ENCODE data around the gene SIGLEC7. TPM values are rescaled to one million over a fixed set of nuclear protein-coding genes. Genes with fewer than 3 reads are reported as not detected.
"Not testable (repeated sequence)": the region's sequence is repeated elsewhere in the genome, so short reads cannot be mapped to it uniquely, and the experiment has no call there.

Gene SIGLEC7
- polyA plus RNA-seq, 1 of the 3 experiments (the other 2 are of a cell fraction): not detected

GRCh38 chr19:51141181-51141580, 920 bp upstream of the SIGLEC7 start:
- DNase-seq: no peak
- Histone ChIP-seq H3K79me2 (ENCODE audit: insufficient read depth) (no peaks in the 10 kb centered on the region), H3K9ac (no peak overlapping the region), H3F3A (replicated peaks; ENCODE audit: insufficient read depth) (no peaks in the 10 kb centered on the region), H2AFZ (ENCODE audit: low read depth) (no peak overlapping the region), H3K4me3 (ENCODE audit: low read depth in 2 of 2, low read length in 1 of 2) (no peak overlapping the region), H3K9me3 (no peaks in the 10 kb centered on the region), H3K4me2 (no peak overlapping the region), H3K27ac (ENCODE audit: low read depth in 2 of 2, low read length in 1 of 2) (no peak overlapping the region), H3K4me1 (ENCODE audit: control insufficient read depth in 1 of 2, insufficient read depth in 2 of 2, low read depth in 1 of 2, low read length in 1 of 2) (no peaks in the 10 kb centered on the region), H3K9me2 (no peaks in the 10 kb centered on the region), H4K20me1 (ENCODE audit: insufficient read depth) (no peaks in the 10 kb centered on the region), H3K27me3 (ENCODE audit: insufficient read depth) (peaks cover 65% of the 10 kb centered on the region), H3K36me3 (replicated peaks in 1 of 2; ENCODE audit: control insufficient read depth in 1 of 2, insufficient read depth in 2 of 2, low read length in 1 of 2) (no peaks in the 10 kb centered on the region)
- POLR2A ChIA-PET: no interaction called here
- TF ChIP-seq EZH2phosphoT487 (IDR thresholded peaks at IDR 0.05; ENCODE audit: borderline replicate concordance, low read depth) (no peak), ELF1 (IDR thresholded peaks at IDR 0.05) (no peak), PBX3 (IDR thresholded peaks at IDR 0.05) (no peak), TAF1 (IDR thresholded peaks at IDR 0.05; ENCODE audit: borderline replicate concordance, low read depth, low read length) (no peak), RAD21 (IDR thresholded peaks at IDR 0.05; ENCODE audit: low read length) (no peak), FOSL2 (IDR thresholded peaks at IDR 0.05; ENCODE audit: borderline replicate concordance, low read depth) (no peak), CTCF (IDR thresholded peaks at IDR 0.05) (no peak), REST (IDR thresholded peaks at IDR 0.05; ENCODE audit: low read depth, low read length) (no peak), EP300 (IDR thresholded peaks at IDR 0.05; ENCODE audit: borderline replicate concordance in 1 of 2, low read depth in 1 of 2, low read length in 1 of 2) (no peak), YY1 (IDR thresholded peaks at IDR 0.05; ENCODE audit: low read depth) (no peak), MAX (IDR thresholded peaks at IDR 0.05; ENCODE audit: low read depth) (no peak), TEAD4 (IDR thresholded peaks at IDR 0.05; ENCODE audit: borderline replicate concordance, insufficient read depth) (no peak)
- CTCF ChIA-PET: interaction anchor here (1.7 kb wide), 1 partner anchor 11 kb away, joined by 3 read pairs; no protein-coding TSS in a partner anchor
- WGBS (ENCODE audit: low lambda C conversion rate): 26% methylated on average over 6 of the region's 6 CpGs

GRCh38 chr19:51142809-51143475, 841 bp downstream of the SIGLEC7 start:
- H3K9me2 ChIP-seq; H3K4me3 ChIP-seq (ENCODE audit: low read depth in 2 of 2, low read length in 1 of 2); CTCF ChIA-PET; H3K79me2 ChIP-seq (ENCODE audit: insufficient read depth); H3K36me3 ChIP-seq (replicated peaks in 1 of 2; ENCODE audit: control insufficient read depth in 1 of 2, insufficient read depth in 2 of 2, low read length in 1 of 2); H3K4me2 ChIP-seq; H3K9ac ChIP-seq; H3K27ac ChIP-seq (ENCODE audit: low read depth in 2 of 2, low read length in 1 of 2); H2AFZ ChIP-seq (ENCODE audit: low read depth); H3K4me1 ChIP-seq (ENCODE audit: control insufficient read depth in 1 of 2, insufficient read depth in 2 of 2, low read depth in 1 of 2, low read length in 1 of 2); H3F3A ChIP-seq (replicated peaks; ENCODE audit: insufficient read depth); DNase-seq; H3K9me3 ChIP-seq; POLR2A ChIA-PET; H4K20me1 ChIP-seq (ENCODE audit: insufficient read depth): not testable (repeated sequence)
- WGBS (ENCODE audit: low lambda C conversion rate): 32% methylated on average over 5 of the region's 15 CpGs
- H3K27me3 ChIP-seq (ENCODE audit: insufficient read depth): peaks cover 65% of the 10 kb centered on the region

Data from SK-N-SH (cell line).